Activated T-helper 1 cell treated with anti-CD3 and anti-CD28 coated beads, Interleukin-12 subunit alpha, Interleukin-12 subunit beta, Interleukin-2, Interleukin-4 antibody, amounts not matched to agents 30 ng/mL and 10 ng/mL and 1 ng/mL, durations not matched to agents 14 hours and 24 hours and 36 hours (primary cell): ENCODE data around the gene FGD3. TPM values are rescaled to one million over a fixed set of nuclear protein-coding genes. Genes with fewer than 3 reads are reported as not detected.

ENCODE experiments used
- total RNA-seq: library from RNA; stranded (reverse); gene quantifications from 2 replicates; pipeline ENCODE4 v1.2.3, GENCODE V29; 2022

Gene FGD3
- total RNA-seq, 1 donor from 2014 or later, result 43.9 TPM

Other genes starting within 250 kb of the FGD3 start
- 28.9 and 29.4 TPM in 2 replicates for gene BICD2, start 182.7 kb upstream of the FGD3 start, total RNA-seq
- 7.2 and 8.1 TPM in 2 replicates for gene ZNF484, start 69.5 kb upstream of the FGD3 start, total RNA-seq
- 31.7 and 33.2 TPM in 2 replicates for gene SUSD3, start 111.2 kb downstream of the FGD3 start, total RNA-seq
- 40.5 and 41.7 TPM in 2 replicates for gene CARD19, start 148.7 kb downstream of the FGD3 start, total RNA-seq
- gene NINJ1, start 186.7 kb downstream of the FGD3 start, total RNA-seq, result 94.2 and 95.3 TPM in 2 replicates
- gene WNK2, start 236.6 kb downstream of the FGD3 start, total RNA-seq, result 2.2 and 3.0 TPM in 2 replicates